HL-60 (cell line): Measurements from ENCODE around the gene ATP11B.

Experiments
- CTCF ChIP-seq: IDR thresholded peaks from one replicate; pipeline ENCODE4 v1.5.1; 2011; ENCODE audit warnings: low read length, control low read depth, inconsistent platforms; ENCODE audit not compliant: insufficient read depth
- GABPA ChIP-seq: IDR thresholded peaks from 2 replicates; pipeline ENCODE4 v1.6.1; 2012; ENCODE audit warnings: low read depth
- POLR2AphosphoS5 ChIP-seq: IDR thresholded peaks from 2 replicates; pipeline ENCODE4 v1.6.1; 2012; ENCODE audit warnings: low read depth
- REST ChIP-seq: IDR thresholded peaks from 2 replicates; pipeline ENCODE4 v1.6.1; 2012; ENCODE audit warnings: low read depth; ENCODE audit not compliant: insufficient replicate concordance
- SPI1 ChIP-seq: IDR thresholded peaks from 2 replicates; pipeline ENCODE4 v1.6.1; 2012; ENCODE audit warnings: low read depth, mild to moderate bottlenecking, borderline replicate concordance

- TF ChIP-seq CTCF: no peak
- no peak for TF ChIP-seq POLR2AphosphoS5
- TF ChIP-seq SPI1: no peak
- TF ChIP-seq REST: no peak
- TF ChIP-seq GABPA: no peak
These were observed 123.8 kb downstream of the ATP11B start for GRCh38 chr3:182917134-182917533.
